Hematopoietic multipotent progenitor cell treated with erythropoietin and hydrocortisone succinate and interleukin-3 and kit ligand, for 8 days (in vitro differentiated cells): ENCODE measurements around the gene TBC1D22B.
"Not testable (repeated sequence)": the region's sequence is repeated elsewhere in the genome, so short reads cannot be mapped to it uniquely, and the experiment has no call there.

Source experiments
- DNase-seq: peaks from one replicate; pipeline ENCODE4 v3.0.0-alpha.2; 2015

TBC1D22B gene

DNA sequence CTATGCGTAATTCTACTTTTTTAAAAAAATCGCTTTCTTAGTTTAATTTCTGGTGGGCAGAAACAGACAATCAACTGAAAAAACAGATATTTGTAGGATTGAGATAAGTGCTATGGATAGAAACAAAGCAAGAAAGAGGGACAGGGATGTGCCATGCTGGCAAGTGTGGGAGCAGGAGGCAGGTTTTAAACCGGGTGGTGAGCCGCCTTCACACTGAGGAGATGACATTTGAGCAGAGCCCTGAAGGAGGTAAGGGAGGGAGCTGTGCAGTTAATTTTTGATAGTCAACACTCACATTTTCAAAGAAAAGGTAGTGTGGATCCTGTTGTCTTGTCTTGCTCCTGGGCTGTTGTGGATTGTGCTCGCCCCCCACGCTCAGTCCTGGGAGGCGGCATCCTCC lies 47.2 kb downstream of the TBC1D22B start:
- DNase-seq: no peak

DNA sequence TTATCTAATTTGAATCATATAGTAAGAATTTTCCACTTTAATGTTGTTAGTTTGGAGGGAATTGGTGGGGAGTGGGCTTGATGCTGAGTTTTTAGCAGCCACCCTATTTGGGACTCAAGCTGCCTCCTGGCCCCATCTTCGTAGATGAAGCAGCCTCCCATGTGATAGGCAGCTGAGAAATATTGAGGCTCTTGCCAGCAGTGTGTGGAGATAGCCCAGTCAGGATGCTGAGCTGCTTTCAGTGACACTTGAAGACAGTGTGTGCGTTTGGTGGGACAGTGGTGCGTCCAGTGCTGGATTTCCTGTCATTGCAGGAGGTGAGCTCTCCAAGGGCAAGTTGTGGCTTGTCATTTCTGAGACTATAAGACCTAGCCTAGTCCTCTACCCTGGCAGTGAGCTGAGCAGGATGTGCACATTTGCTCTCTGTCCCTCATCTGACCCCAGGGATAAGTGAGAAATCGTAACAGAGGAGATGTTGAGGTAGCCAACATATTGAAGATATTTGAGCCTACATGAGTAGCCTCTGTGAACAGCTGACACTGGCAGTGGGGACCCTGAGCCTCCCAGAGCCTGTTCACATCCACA lies 48.4 kb downstream of the TBC1D22B start:
- no peak for DNase-seq

DNA sequence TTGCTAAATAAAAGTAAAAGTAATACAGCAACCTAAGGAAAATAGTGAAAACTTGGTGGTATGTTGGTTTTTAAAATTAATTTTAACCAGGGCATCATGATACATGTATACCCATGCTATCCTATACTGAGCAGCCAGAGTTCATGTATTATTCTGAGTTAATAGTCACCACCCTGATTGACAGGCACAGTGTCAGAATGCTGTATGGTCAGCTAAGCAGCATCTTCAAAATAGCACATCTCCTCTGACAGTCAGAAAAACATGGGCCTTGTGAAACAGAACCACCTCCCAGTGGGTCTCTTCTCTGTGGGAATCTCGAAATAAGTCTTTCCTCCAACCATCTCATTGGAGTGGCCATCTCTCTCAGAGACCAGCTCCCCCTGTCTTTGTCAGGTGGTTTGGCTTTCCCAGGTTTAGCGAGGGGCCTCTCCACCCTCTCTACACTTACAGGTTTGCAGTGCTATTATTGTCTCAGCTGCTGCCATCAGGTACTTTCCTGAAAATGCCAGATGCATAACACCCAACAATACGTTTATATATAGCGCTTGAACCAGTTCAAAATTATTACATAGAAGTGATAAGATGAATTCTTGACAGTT lies 49.2 kb downstream of the TBC1D22B start:
- DNase-seq: no peak

DNA sequence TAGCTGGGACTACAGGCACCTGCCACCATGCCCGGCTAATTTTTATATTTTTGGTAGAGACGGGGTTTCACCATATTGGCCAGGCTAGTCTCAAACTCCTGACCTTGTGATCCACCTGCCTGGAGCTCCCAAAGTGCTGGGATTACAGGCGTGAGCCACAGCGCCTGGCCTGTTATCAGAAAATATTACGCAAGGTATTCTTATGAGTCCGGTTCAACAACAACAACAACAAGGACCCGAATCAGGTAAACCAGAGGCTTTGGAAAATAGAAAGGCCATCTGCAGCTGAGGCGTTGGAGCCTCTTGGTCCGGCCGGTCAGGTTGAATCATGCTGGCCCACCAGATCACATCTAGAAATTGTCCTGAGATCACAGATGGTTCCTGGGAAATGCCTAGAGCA lies 49.9 kb downstream of the TBC1D22B start:
- not testable (repeated sequence) for DNase-seq

DNA sequence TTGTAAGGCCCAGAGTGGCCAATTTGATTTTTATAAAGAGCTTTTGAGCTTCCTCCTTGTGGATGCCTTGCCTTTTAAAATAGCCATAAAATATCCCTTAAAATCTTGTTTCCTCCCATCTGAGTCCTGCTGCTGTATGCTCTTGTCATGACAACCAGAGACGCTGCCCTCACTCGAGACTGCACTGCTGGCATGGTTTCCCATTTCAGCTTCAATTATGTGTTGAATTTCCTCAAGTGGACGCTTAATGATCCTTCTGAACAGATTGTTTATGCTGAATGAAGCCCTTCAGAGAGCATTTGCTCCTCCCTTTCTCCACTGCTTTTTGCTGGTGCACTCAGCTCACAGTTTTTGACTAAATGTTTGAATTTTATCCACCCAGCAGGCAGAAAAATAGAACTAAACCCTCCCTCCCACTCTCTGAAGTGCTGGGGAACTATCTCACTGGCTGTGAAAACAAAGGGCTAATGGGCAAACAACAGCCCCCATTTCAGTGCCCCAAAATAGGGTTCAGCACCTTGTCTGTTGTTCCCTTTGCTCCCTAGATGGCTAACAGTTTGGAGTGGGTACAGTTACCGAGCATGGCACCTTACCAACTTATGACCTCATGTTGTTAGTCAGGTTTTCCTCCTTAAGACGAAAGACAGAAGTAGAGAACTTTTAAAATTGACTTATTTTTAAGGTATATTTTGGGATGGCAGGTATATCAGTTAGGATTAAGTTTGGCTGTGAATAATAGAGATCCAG lies 50.7 kb downstream of the TBC1D22B start:
- no peak for DNase-seq

DNA sequence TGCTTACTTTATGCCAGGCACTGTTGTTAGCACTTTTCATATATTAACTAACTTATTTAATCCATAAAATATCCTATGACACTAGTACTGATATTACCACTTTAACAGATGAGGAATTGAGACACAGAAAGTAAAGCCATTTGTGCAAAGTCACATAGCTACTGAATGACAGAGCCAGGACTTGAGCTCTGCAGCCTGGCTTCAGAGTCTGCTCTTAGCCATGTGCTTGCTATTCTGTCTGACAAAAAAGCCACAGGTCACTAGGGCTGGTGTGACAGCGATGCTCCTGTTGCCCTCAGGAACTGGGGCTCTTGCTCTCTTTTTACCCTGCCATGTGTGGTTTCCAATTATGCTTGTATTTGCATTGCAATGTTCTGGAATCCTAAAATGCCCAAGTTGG lies 51.5 kb downstream of the TBC1D22B start:
- no peak for DNase-seq

DNA sequence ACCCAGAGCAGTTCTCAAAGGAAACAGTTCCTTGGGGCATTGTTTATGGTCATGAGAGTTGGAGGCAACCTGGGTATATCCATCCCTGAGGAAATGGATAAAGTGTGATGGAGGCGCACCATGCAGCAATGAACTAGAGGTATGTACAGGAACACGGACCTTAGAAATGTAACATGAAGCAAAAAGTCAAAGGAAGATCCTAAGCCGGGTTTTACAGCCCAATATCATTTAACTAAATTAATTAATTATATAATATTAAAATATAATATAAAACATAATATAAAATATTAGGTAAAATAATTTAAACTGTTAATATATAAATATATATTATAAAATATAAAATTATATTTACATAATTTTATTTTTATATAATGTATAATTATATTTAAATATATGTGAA lies 52.1 kb downstream of the TBC1D22B start:
- no peak for DNase-seq

DNA sequence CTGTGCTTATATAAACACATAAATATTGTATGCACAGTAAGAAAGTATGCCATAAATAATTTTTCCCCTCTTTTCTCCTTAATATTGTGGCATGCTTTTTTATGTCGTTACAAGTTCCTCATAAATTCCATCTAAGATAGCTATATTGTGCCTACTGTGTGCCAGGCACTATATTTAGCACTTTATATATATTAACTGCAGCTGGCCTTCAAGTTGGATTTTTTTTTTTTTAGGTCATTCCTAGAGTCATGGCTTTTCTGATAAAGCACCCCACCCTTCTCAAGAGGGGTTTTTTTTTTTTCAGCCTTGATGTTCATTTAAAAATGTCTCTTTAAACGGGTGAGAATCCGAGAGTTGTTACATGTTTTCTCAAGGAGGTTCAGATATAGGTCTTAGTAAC lies 53.4 kb downstream of the TBC1D22B start:
- DNase-seq: peak; percentile 78

DNA sequence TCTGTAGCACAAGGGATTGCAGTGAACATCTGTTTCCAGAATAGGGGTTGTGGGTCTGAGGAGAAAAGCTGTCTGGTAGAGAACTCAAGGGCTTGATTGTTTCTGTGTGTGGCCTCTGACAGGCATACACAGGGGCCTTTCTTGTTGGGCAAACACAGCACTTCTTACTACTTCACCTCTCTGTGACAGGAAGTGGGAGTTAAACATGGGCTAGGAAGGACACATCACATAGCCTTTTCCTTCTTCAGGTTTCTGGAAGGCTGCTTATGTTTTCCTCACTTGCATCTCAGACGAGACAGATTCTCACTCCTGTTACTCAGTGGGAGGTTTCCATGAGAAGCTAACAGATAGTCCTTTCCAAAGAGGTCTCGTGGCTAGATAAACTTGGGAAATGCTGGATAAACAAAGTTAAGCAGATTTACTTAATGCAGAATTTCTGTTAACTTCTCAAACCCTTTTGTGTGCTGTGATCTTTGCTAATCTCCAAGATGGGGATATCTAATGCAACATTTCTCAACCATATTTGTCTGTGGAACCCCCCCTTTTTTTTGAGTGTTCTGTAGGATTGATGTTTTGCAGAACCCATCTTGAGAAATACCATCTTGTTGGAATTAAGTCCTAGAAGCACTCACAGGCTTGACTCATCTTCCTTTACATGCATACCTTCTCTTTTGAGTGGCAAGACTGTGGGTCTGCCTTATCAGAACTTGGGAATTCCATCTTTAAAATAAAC lies 54.3 kb downstream of the TBC1D22B start:
- DNase-seq: no peak

DNA sequence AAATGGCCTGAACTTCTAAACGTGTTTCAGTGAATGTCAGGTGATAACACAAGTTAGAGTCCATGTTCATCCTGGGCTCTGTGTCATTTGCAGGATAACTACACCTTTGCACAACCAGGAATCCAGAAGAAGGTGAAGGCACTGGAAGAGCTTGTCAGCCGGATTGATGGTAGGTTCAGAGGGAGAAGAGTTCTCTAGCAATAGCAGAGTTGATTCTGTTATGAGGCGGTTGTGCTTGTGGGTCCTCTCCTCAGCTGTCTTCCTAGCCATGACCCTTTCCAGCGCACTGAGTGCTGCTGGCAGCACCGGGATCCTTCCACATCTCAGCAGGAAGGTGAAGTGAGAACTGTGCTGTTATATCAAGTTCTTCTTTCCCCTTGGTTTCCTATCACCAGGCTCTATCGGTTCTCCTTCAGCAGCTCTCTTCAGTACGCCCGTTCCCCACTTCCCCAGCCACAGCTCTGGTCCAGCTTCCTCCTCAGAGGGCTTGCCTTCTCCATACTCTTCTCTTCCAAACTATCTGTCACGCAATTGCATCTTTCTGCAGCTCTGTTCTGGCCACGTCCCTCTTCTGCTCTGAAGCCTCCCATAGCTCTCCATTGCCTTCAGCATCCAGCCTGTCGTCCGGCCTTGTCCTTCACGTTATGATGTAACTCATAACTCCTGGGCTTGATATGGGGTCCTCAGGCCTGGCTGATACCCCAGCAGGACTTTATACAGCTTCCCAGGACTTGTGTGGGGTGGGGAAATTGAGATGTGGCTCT lies 56.3 kb downstream of the TBC1D22B start:
- no peak for DNase-seq

DNA sequence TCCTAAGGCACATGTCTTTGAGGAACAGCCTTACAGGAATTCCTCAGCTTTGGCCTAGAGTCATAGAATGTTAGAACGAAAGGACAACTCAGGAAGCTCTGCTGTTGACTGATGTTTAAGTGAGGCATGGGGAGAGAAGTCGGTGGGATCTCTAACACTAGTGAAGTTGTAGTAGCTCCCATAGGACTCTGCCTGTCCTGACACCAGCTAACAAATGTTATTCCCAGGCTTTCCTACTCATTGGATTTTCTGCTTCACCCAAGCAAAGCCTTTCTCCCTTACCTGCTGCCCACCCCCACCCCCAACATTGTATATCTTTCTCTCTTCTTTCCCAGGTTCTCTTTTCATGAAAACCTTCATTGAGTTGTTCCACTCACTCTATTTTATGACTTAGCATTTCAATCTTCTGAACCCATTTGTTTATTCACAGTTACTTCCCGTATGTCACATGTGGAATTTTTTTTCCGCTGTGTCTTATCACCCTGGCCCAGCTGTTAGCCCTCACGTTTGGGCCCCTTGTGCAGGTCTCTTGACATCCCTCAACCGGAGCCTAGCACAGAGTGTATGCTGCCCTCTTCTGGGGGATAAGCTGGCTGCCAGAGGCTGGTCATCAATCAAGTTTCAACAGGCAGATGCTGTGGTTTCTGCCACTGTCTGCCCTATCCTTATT lies 57.0 kb downstream of the TBC1D22B start:
- DNase-seq: peak; percentile 99

DNA sequence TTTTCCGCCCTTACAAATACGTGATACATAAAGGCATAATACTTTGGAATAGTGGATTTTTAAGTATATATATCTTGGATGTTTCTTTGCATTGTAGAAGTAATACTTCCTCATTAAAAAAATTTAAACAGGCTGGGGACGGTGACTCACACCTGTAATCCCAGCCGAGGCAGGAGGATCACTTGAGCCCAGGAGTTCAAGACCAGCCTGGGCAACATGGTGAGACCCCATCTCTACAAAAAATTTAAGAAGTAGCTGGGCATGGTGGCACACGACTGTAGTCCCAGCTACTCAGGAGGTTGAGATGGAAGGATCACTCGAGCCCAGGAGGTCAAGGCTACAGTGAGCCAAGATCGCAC lies 57.6 kb downstream of the TBC1D22B start:
- no peak for DNase-seq

DNA sequence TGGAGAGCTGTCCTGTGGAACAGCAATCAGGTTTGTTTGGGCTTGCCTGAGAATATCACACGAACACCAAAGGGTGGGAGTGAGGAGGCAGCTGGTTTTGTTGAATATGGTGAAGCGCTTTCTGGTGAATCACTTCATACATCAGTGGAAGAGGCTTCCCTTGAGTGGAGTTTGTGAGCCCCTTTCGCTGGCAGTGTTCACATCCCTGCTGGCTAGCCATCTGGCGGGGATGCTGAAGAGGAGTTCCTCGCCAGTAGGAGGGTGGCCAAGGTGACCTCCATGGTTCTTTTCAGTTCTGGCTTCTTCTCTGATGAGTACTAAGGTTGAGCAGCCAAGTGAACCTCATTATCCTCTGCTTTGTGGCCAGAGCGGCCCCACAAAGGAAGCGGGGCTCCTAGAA lies 58.5 kb downstream of the TBC1D22B start:
- no peak for DNase-seq

DNA sequence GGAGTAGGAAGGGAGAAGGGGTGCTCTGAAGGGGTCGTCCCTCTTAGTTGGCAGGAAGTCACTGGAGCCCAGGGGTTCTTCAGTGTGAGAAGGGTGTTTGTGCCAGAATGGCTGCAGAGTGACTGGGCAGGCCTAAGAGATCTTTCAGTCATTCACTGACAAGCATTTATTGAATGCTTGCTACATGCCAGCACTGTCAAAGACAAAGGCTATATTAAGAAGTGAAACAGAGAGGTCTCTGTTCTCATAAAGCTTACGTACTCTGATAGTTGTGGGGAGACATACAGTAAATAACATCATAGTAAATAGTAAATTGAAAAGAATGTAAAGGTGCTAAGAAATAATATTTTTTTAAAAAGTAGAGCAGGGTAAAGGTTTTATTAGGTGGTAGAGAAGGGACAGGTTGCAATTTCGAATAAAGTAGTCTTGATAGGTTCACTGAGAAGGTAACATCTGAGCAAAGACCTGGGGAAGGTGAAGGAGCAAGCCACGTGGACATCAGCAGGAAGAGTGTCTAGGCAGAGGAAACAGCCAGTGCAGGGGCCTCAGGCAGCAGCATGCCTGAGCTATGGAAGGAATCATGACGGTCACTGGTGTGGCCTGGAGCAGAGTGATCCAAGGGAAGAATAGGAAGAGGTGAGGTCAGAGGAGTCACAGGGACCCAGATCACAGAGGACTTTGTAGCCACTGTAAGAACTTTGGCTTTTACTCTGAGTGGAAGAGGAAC lies 59.9 kb downstream of the TBC1D22B start:
- no peak for DNase-seq

DNA sequence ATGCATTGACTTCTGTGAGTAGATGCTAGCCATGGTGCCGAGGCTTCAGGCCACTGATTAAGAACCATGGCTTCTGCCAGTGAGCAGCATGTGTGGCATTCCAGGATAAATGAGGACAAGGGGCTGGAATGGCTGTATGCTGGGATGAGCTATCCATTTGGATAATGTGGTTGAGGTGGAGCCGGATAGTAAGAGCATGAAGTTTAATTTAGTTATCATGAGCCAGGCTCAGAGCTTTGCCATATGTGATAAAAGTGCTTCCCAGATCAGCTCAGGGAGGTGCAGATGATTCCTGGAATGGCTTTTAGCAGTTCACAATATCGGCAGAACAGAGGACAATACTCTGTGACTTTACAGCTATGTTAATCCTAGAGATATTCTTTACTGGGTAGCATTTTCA lies 61.6 kb downstream of the TBC1D22B start:
- no peak for DNase-seq

DNA sequence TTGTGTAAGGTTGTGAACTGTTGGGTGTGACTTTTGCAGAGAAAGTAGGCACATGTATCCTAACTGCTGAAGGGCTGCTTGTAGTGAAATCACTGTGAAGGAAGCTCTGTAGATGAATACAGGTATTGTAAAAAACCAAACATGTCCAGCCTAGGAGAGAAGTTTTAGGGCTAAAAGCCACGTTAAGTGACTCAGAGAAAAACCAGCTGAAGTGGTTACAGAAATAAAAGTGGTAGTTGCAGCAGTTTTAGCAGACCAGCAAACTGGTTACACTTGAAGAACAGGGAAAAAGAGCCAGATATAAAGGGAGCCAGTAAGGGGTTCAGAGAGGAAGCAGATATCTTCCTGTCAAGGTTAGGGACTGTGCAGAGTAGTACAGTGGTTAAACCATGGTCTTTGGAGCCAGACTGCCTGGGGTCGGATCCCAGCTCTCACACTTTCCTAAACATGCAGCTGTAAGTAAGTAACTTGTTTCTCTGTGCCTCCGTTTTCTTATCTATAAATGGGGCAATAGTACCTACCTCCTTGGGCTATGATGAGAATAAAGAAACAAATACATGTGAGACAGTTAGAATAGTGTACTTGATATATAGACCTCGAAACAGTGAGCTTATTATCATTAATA lies 62.4 kb downstream of the TBC1D22B start:
- no peak for DNase-seq

DNA sequence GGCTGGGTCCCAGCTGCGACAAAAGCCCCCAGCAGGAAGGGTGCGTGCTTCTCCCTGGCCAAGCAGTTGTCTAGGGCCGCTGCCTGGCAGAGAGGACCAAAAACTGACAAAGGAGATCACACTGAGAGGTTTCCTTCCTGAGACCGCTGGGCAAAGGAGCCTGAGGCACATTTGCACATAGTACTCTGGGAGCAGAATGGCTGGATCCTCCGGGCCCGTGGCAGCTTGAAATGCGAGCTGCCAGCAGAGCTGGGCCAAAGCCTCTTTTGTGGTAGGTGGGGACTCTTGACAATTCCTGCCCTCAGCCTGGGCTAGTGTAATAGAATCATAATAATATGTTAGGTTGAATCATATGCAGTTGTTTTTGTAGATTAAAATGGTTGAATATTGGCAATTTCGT lies 63.1 kb downstream of the TBC1D22B start:
- no peak for DNase-seq

DNA sequence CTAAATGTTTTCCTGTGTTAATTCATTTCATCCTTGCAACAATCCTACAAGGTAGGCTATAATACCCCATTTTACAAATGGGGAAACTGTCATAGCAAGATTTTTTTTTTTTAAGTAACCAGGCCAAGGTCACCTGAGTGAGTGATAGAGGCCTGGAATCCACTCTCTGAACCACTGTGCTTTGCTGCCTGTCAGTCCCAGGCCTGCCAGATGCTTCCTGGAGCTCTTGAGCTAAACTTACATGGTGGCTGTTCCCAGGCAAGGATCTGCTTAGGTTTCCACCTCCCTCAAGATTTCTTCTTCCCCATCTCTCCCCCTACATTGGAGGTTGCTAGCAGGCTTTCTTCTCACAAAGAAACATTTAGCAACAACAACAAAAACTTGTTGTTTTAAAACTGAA lies 63.5 kb downstream of the TBC1D22B start:
- no peak for DNase-seq

DNA sequence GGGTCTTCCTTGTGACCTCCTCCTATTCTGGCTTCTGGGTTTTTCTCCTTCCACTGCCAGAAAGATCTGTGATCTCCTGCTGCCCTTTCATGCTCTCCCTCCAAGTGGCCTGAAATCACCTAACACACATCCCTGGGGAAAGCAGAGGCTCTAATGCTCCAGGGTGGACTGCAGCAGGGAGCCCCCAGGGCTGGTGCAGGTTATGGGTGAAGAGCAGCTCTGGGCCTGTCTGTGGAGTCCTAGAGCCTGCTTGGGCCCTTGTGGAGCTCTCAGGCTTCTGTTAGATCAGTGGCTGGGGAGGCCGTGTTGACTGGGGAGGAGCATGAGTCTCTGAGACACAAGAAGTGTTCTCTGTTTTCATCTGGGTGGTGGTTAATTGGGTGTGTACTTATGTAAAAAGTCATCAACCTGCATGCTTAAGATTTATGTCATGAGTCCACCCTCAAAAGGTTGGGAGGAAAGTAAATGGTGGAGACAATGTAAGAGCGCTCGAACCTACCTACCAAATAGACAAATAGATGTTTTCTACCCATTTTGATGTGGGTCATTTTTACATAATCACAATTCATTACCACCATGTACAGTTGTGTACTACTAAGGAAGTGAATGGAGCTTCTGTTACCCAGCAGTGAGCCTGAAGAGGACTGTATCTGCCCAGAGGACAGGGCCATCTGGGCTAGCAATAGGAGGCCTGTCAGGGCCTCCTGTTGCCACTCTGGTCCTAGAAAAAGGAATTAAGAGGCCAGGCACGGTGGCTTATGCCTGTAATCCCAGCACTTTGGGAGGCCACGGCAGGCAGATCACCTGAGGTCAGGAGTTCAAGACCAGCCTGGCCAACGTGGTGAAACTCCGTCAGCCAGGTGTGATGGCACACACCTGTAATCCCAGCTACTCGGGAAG lies 64.2 kb downstream of the TBC1D22B start:
- DNase-seq: no peak

DNA sequence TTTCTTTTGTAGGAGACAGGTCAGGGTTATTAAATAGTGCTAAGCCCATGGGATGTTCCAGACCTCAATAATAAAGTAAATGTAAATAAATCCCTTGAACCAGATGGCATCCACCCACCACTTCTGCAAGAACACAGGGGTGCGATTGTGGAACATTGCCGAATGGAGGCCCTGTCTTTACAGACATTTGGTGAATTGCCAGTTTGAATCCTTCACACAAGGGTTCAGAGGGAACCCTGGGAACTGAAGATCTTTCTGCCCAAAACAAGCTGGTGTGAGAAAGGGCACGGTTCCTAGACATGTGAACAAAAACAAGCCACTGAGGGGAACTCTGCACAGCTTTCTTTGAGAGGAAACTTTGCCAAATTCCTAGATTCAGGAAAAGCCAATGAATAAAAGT lies 66.0 kb downstream of the TBC1D22B start:
- DNase-seq: peak; percentile 28
